ENCODE measurements around the gene LIPC.
A peak's percentile ranks its signal among the peaks of the same experiment; 100 is the strongest.

LIPC gene

GRCh38 chr15:58434334-58434875 is 2.6 kb downstream of the LIPC start:
- TF ChIP-seq, protein P1, sequence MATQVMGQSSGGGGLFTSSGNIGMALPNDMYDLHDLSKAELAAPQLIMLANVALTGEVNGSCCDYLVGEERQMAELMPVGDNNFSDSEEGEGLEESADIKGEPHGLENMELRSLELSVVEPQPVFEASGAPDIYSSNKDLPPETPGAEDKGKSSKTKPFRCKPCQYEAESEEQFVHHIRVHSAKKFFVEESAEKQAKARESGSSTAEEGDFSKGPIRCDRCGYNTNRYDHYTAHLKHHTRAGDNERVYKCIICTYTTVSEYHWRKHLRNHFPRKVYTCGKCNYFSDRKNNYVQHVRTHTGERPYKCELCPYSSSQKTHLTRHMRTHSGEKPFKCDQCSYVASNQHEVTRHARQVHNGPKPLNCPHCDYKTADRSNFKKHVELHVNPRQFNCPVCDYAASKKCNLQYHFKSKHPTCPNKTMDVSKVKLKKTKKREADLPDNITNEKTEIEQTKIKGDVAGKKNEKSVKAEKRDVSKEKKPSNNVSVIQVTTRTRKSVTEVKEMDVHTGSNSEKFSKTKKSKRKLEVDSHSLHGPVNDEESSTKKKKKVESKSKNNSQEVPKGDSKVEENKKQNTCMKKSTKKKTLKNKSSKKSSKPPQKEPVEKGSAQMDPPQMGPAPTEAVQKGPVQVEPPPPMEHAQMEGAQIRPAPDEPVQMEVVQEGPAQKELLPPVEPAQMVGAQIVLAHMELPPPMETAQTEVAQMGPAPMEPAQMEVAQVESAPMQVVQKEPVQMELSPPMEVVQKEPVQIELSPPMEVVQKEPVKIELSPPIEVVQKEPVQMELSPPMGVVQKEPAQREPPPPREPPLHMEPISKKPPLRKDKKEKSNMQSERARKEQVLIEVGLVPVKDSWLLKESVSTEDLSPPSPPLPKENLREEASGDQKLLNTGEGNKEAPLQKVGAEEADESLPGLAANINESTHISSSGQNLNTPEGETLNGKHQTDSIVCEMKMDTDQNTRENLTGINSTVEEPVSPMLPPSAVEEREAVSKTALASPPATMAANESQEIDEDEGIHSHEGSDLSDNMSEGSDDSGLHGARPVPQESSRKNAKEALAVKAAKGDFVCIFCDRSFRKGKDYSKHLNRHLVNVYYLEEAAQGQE (IDR thresholded peaks at IDR 0.05; ENCODE audit: low read depth) = peak; percentile 74
- no peak for TF ChIP-seq TCF12 (IDR thresholded peaks at IDR 0.05; ENCODE audit: low read depth)
- TF ChIP-seq YY1 (IDR thresholded peaks at IDR 0.05; ENCODE audit: low read depth) = no peak
- TF ChIP-seq TEAD4 (IDR thresholded peaks at IDR 0.05) = no peak
- TF ChIP-seq, protein P2, sequence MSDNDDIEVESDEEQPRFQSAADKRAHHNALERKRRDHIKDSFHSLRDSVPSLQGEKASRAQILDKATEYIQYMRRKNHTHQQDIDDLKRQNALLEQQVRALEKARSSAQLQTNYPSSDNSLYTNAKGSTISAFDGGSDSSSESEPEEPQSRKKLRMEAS (IDR thresholded peaks at IDR 0.05) = 0 out of 2 replicates have a peak, but pooled peaks have one; percentile 29
- no peak for TF ChIP-seq RAD21 (IDR thresholded peaks at IDR 0.05; ENCODE audit: low read depth)
- no peak for TF ChIP-seq FOXM1 (IDR thresholded peaks at IDR 0.05; ENCODE audit: borderline replicate concordance, low read depth)
- no peak for TF ChIP-seq USF1 (IDR thresholded peaks at IDR 0.05)
- no peak for TF ChIP-seq ZBTB7A (IDR thresholded peaks at IDR 0.05; ENCODE audit: low read depth)
- no peak for TF ChIP-seq EGR1 (IDR thresholded peaks at IDR 0.05)
- no peak for TF ChIP-seq CEBPB (IDR thresholded peaks at IDR 0.05)

- TF ChIP-seq EP300 (IDR thresholded peaks at IDR 0.05; ENCODE audit: borderline replicate concordance) (no peak), TAF1 (IDR thresholded peaks at IDR 0.05; ENCODE audit: low read depth) (no peak), EGR1 (IDR thresholded peaks at IDR 0.05) (no peak), NFIC (IDR thresholded peaks at IDR 0.05) (no peak), USF1 (IDR thresholded peaks at IDR 0.05) (no peak), CREB1 (IDR thresholded peaks at IDR 0.05; ENCODE audit: low read depth) (no peak), RAD21 (IDR thresholded peaks at IDR 0.05; ENCODE audit: low read depth) (no peak), CEBPB (IDR thresholded peaks at IDR 0.05) (no peak), TEAD4 (IDR thresholded peaks at IDR 0.05) (no peak), FOXM1 (IDR thresholded peaks at IDR 0.05; ENCODE audit: borderline replicate concordance, low read depth) (no peak), YY1 (IDR thresholded peaks at IDR 0.05; ENCODE audit: low read depth) (no peak), TCF12 (IDR thresholded peaks at IDR 0.05; ENCODE audit: low read depth) (no peak), ZBTB7A (IDR thresholded peaks at IDR 0.05; ENCODE audit: low read depth) (no peak)
- TF ChIP-seq, protein P2 (IDR thresholded peaks at IDR 0.05) = no peak
- TF ChIP-seq, protein P1 (IDR thresholded peaks at IDR 0.05; ENCODE audit: low read depth) = no peak
These were observed 4.8 kb downstream of the LIPC start for GRCh38 chr15:58436552-58436951.

GRCh38 chr15:58437531-58438105 is 5.8 kb downstream of the LIPC start:
- no peak for TF ChIP-seq TAF1 (IDR thresholded peaks at IDR 0.05; ENCODE audit: low read depth)
- no peak for TF ChIP-seq CREB1 (IDR thresholded peaks at IDR 0.05; ENCODE audit: low read depth)
- no peak for TF ChIP-seq FOXM1 (IDR thresholded peaks at IDR 0.05; ENCODE audit: borderline replicate concordance, low read depth)
- TF ChIP-seq, protein P1 (IDR thresholded peaks at IDR 0.05; ENCODE audit: low read depth) = no peak
- no peak for TF ChIP-seq EP300 (IDR thresholded peaks at IDR 0.05; ENCODE audit: borderline replicate concordance)
- no peak for TF ChIP-seq EGR1 (IDR thresholded peaks at IDR 0.05)
- no peak for TF ChIP-seq USF1 (IDR thresholded peaks at IDR 0.05)
- TF ChIP-seq YY1 (IDR thresholded peaks at IDR 0.05; ENCODE audit: low read depth) = no peak
- no peak for TF ChIP-seq CEBPB (IDR thresholded peaks at IDR 0.05)
- TF ChIP-seq TCF12 (IDR thresholded peaks at IDR 0.05; ENCODE audit: low read depth) = no peak
- no peak for TF ChIP-seq ZBTB7A (IDR thresholded peaks at IDR 0.05; ENCODE audit: low read depth)
- TF ChIP-seq RAD21 (IDR thresholded peaks at IDR 0.05; ENCODE audit: low read depth) = no peak
- TF ChIP-seq, protein P2 (IDR thresholded peaks at IDR 0.05) = no peak
- TF ChIP-seq NFIC (IDR thresholded peaks at IDR 0.05) = no peak
- no peak for TF ChIP-seq TEAD4 (IDR thresholded peaks at IDR 0.05)
